Endothelial cell of umbilical vein (primary cell): ENCODE results near the gene SMIM21. TPM values are rescaled to one million over a fixed set of nuclear protein-coding genes. Genes with fewer than 3 reads are reported as not detected.

Experiments used
- Bru-seq: library from RNA; stranded (reverse); fragments of 400-500 nt; gene quantifications from one replicate; lab custom pipeline; 2021; lab: Mats Ljungman, UMichigan
- BruChase-seq, 2 experiments: library from RNA; stranded (reverse); fragments of 400-500 nt; gene quantifications; one replicate each; lab custom pipeline; 2021; lab: Mats Ljungman, UMichigan
- BruUV-seq: library from RNA; stranded (reverse); fragments of 400-500 nt; replicated peaks from 2 replicates; lab custom pipeline; 2021; lab: Mats Ljungman, UMichigan
- CTCF ChIA-PET: fragments of 300-600, 350-600 bp; sonication (Branson Sonifier 250); formaldehyde crosslinking; loops from one replicate; lab custom pipeline; 2021; ENCODE audit warnings: antibody characterized with exemption, inconsistent platforms; lab: Charles Lee
- POLR2A ChIA-PET: fragments of 300-600, 350-600 bp; sonication (Branson Sonifier 250); formaldehyde crosslinking; loops from one replicate; lab custom pipeline; 2021; ENCODE audit warnings: antibody characterized with exemption, inconsistent platforms; lab: Charles Lee
- DNase-seq: peaks from one replicate; pipeline ENCODE4 v3.0.0-alpha.2; 2011; ENCODE audit warnings: low read depth, low spot score
- FAIRE-seq: peaks from 2 replicates; lab custom pipeline; 2011; peaks lifted over from hg19 to GRCh38; lab: Jason Lieb, UNC
- H2AFZ ChIP-seq: 2 replicates; pipeline ENCODE4 v1.6.0; 2012; ENCODE audit warnings: low read depth, low read length, control low read depth, inconsistent platforms
- H3K27ac ChIP-seq: 2 replicates; pipeline ENCODE4 v1.5.1; 2011; ENCODE audit warnings: low read depth, mild to moderate bottlenecking, control low read depth, low read length, moderate library complexity; ENCODE audit not compliant: insufficient read depth
- H3K27me3 ChIP-seq, 2 experiments: 2 replicates each; pipeline versions ENCODE4 v1.6.0 to v1.6.1; 2011; ENCODE audit warnings: low read length in 2 of 2, mixed read lengths in 1 of 2; ENCODE audit not compliant: control insufficient read depth in 2 of 2, insufficient read depth in 2 of 2
- H3K36me3 ChIP-seq, 2 experiments: 2 replicates in 1 of 2; 3 replicates in 1 of 2; pipeline ENCODE4 v1.5.1; 2011; ENCODE audit warnings: low read length in 2 of 2, mild to moderate bottlenecking in 1 of 2, moderate library complexity in 1 of 2; ENCODE audit not compliant: control insufficient read depth in 2 of 2, insufficient read depth in 2 of 2; ENCODE audit errors: extremely low read depth in 1 of 2
- H3K4me1 ChIP-seq: 3 replicates; pipeline ENCODE4 v1.5.1; 2011; ENCODE audit warnings: mild to moderate bottlenecking, low read length; ENCODE audit not compliant: control insufficient read depth, insufficient read depth; ENCODE audit errors: extremely low read depth
- H3K4me2 ChIP-seq: 2 replicates; pipeline ENCODE4 v1.6.1; 2011; ENCODE audit warnings: low read length, control low read depth, mixed read lengths; ENCODE audit not compliant: insufficient read depth
- H3K4me3 ChIP-seq, 3 experiments: fragments of 200-600 bp in 1 of 3; sonication (generic), shearing (Covaris generic) in 1 of 3; replicated peaks in 1 of 3; 2 replicates each; pipeline ENCODE4 v1.5.1; 2011 to 2016; ENCODE audit warnings: control low read depth in 3 of 3, low read length in 3 of 3, mild to moderate bottlenecking in 2 of 3, inconsistent platforms in 1 of 3, low read depth in 1 of 3, moderate library complexity in 1 of 3; ENCODE audit not compliant: insufficient read depth in 1 of 3
- H3K79me2 ChIP-seq: 2 replicates; pipeline ENCODE4 v1.6.0; 2012; ENCODE audit warnings: low read length, inconsistent platforms; ENCODE audit not compliant: control insufficient read depth, insufficient read depth
- H3K9ac ChIP-seq: replicated peaks from 2 replicates; pipeline ENCODE3; 2011; ENCODE audit warnings: low read length, control low read depth; ENCODE audit not compliant: insufficient read depth; ENCODE audit errors: extremely low read depth
- H3K9me1 ChIP-seq: replicated peaks from 3 replicates; pipeline ENCODE4 v1.6.0; 2011; ENCODE audit warnings: mild to moderate bottlenecking, low read length; ENCODE audit not compliant: control insufficient read depth, insufficient read depth; ENCODE audit errors: extremely low read depth
- H3K9me3 ChIP-seq: replicated peaks from 2 replicates; pipeline ENCODE4 v1.5.1; 2012; ENCODE audit warnings: low read length, inconsistent platforms; ENCODE audit not compliant: control insufficient read depth, insufficient read depth
- H4K20me1 ChIP-seq: replicated peaks from 2 replicates; pipeline ENCODE3; 2011; ENCODE audit warnings: mild to moderate bottlenecking, low read length; ENCODE audit not compliant: control insufficient read depth, insufficient read depth; ENCODE audit errors: extremely low read depth
- CTCF ChIP-seq, 2 donors: IDR thresholded peaks; 1 replicate in 1 of 2; 2 replicates in 1 of 2; pipeline ENCODE4 v1.5.1; 2011; ENCODE audit warnings: low read length in 2 of 2, mild to moderate bottlenecking in 2 of 2, moderate library complexity in 2 of 2, control low read depth in 1 of 2, inconsistent platforms in 1 of 2, low read depth in 1 of 2; ENCODE audit not compliant: insufficient read depth in 1 of 2; ENCODE audit errors: extremely low read depth in 1 of 2
- EZH2 ChIP-seq: IDR thresholded peaks from 2 replicates; pipeline ENCODE4 v1.6.1; 2012; ENCODE audit warnings: borderline replicate concordance, low read depth, mild to moderate bottlenecking, moderate library complexity, low read length, inconsistent platforms; ENCODE audit not compliant: severe bottlenecking
- FOS ChIP-seq: IDR thresholded peaks from 2 replicates; pipeline ENCODE4 v1.6.1; 2011; ENCODE audit warnings: mild to moderate bottlenecking, low read length, moderate library complexity, borderline replicate concordance; ENCODE audit not compliant: insufficient read depth
- GATA2 ChIP-seq: IDR thresholded peaks from 2 replicates; pipeline ENCODE4 v1.7.0; 2011; ENCODE audit warnings: low read depth, mild to moderate bottlenecking, moderate library complexity, mixed read lengths, low read length; ENCODE audit not compliant: insufficient read length, insufficient read depth
- JUN ChIP-seq: IDR thresholded peaks from 2 replicates; pipeline ENCODE4 v1.6.1; 2011; ENCODE audit warnings: borderline replicate concordance, low read depth; ENCODE audit not compliant: insufficient read length, insufficient read depth
- MYC ChIP-seq: IDR thresholded peaks from one replicate; pipeline ENCODE4 v1.6.1; 2011; ENCODE audit warnings: mild to moderate bottlenecking, low read depth, low read length
- POLR2A ChIP-seq: IDR thresholded peaks from 2 replicates; pipeline ENCODE4 v1.6.1; 2012; ENCODE audit warnings: low read depth, mild to moderate bottlenecking, control low read depth, low read length
- POLR2AphosphoS5 ChIP-seq: IDR thresholded peaks from 2 replicates; pipeline ENCODE4 v1.6.1; 2012; ENCODE audit warnings: low read depth, mild to moderate bottlenecking, control low read depth, low read length, moderate library complexity; ENCODE audit not compliant: insufficient read depth
- dilution Hi-C: fragments of 300-500 bp; cut with MboI; formaldehyde crosslinking; loops from one replicate; pipeline ENCODE4 v1.15.0; 2019; ENCODE audit warnings: low sequenced_read_pairs; ENCODE audit not compliant: extremely low pct_ligation_motif_present
- intact Hi-C: fragments of 100-400 bp; cut with micrococcal nuclease; formaldehyde crosslinking; loops from one replicate; pipeline ENCODE4 v1.10.0; 2022
- long read RNA-seq: library from polyadenylated mRNA; stranded (forward); transcript quantifications from one replicate; pipeline ENCODE4 v2.0.0, GENCODE V29; 2021
- polyA minus RNA-seq, 3 experiments: library from RNA; depleted of rRNA, polyadenylated mRNA; stranded (reverse); fragments of >200 nt; gene quantifications; 1 replicate in 1 of 3; 2 replicates in 2 of 3; pipeline ENCODE4 v1.2.3, GENCODE V29; 2011
- polyA plus RNA-seq, 4 experiments: library from polyadenylated mRNA; depleted of rRNA in 3 of 4; stranded (reverse) in 3 of 4; unstranded in 1 of 4; fragments of >200 nt; gene quantifications; 2 replicates each; pipeline versions ENCODE4 v1.2.1 to v1.2.3, GENCODE V29; 2011 to 2012; ENCODE audit warnings: missing spikeins in 1 of 4
- total RNA-seq: library from RNA; stranded (reverse); gene quantifications from 2 replicates; pipeline ENCODE4 v1.2.3, GENCODE V29; 2021
- TF ChIP-seq, protein P1 (sequence below): IDR thresholded peaks from 2 replicates; pipeline ENCODE4 v1.6.1; 2011; ENCODE audit not compliant: insufficient read depth, insufficient read length

SMIM21 gene
- total RNA-seq = not detected in 2 replicates
- polyA plus RNA-seq = not detected in 2 replicates
- not detected in 2 replicates for polyA plus RNA-seq (2011; cell fraction: cytosol; rRNA removed)
- polyA plus RNA-seq (2011; cell fraction: nucleus; rRNA removed) = not detected in 2 replicates
- polyA plus RNA-seq (2012) = not detected in 2 replicates
- polyA minus RNA-seq = not detected in 2 replicates
- polyA minus RNA-seq (2011; cell fraction: cytosol; rRNA and poly(A)+ RNA removed) = not detected
- polyA minus RNA-seq (2011; cell fraction: nucleus; rRNA and poly(A)+ RNA removed) = not detected in 2 replicates
- Bru-seq, nascent RNA = not detected
- not detected for BruChase-seq, experiment 1, labeled RNA remaining after a 6-hour chase
- not detected for BruChase-seq, experiment 2, labeled RNA remaining after a 2-hour chase
- long read RNA-seq = 0 reads

- Histone ChIP-seq H3K36me3 (no peaks in the 10 kb centered on the region), H3K4me1 (no peaks in the 10 kb centered on the region), H3K27ac (no peak within 1 kb of the TSS), H2AFZ (no peak within 1 kb of the TSS), H3K9ac (no peak within 1 kb of the TSS), H3K9me1 (no peaks in the 10 kb centered on the region), H4K20me1 (no peaks in the 10 kb centered on the region), H3K79me2 (no peaks in the 10 kb centered on the region), H3K4me3 (no peak within 1 kb of the TSS), H3K27me3 (no peaks in the 10 kb centered on the region), H3K4me2 (no peak within 1 kb of the TSS), H3K9me3 (no peaks in the 10 kb centered on the region)
- no TSS peak for BruUV-seq
- dilution Hi-C loops (no loop called here), intact Hi-C loops (no loop called here)
- ChIA-PET POLR2A (no interaction called here), CTCF (no interaction called here)
- TF ChIP-seq CTCF (IDR thresholded peaks at IDR 0.05; ENCODE audit: extremely low read depth in 1 of 2, insufficient read depth in 1 of 2, low read depth in 1 of 2, low read length in 2 of 2) (no peak), FOS (no peak), POLR2AphosphoS5 (no peak), MYC (no peak), GATA2 (no peak), EZH2 (no peak), POLR2A (no peak), JUN (no peak)
- TF ChIP-seq, protein P1, sequence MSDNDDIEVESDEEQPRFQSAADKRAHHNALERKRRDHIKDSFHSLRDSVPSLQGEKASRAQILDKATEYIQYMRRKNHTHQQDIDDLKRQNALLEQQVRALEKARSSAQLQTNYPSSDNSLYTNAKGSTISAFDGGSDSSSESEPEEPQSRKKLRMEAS = no peak
- DNase-seq = no peak
- FAIRE-seq = no peak
Measured at GRCh38 chr18:75427603-75428002, at the start of gene SMIM21. Gene SMIM21, minus strand, starts transcription at chr18:75427703. Its CDS starts 140 bp downstream, at chr18:75427563.
